ENCODE measurements around the gene GALE.
"Not testable (repeated sequence)": the region's sequence is repeated elsewhere in the genome, so short reads cannot be mapped to it uniquely, and the experiment has no call there.

GALE gene

DNA sequence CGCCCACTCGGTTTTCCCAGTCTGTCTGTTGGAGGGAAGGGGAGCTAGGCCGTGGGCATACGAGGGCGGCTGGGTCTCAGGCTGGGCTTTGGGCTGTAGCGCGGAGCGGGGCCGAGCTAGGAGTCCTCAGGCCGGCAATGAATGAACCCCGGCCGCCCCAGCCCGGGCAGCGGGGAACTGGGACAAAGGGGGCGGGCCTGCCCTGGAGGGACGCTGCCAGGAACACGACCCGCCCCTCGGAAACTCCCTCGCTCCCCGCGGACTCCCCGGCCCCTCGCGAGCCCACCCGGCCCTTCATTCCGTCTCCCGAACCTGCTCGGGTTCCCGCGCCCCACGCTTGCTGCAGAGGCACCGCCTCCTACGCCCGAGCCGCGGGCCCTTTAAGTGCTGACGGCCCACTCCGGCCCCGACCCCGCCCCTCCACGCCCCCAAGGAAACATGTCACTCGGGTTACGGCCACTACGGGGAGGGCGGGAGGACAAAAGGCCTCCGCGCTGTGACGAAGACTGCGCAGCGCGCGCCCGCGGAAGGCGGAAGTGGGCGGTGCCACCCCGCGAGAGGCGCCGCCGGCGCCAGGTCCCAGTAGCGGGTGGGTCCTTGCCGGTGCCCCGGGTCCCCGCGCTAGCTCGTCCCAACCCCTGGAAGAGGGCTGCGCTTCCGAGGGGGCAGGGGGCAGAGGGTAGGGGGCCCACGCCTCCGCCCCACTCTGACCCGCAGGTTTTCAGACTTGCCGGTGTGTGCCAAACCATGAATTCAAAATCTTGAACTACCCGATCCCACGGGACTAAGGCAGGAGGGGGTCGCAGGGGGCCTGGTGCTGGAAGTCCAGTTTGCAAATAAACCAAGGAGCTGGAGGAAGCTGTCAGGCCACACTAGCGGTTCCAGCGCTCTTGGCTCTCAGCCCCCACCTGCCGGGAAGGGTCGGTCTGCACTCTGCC, at the start of gene GALE:
Gene GALE, minus strand, starts transcription at position 355 of the 938 bp plus-strand sequence. CDS start 1,747 bp downstream, outside the sequence.
- peak within 1 kb of the TSS; percentile 69 for H3K4me3 ChIP-seq (ENCODE audit: low read depth, low read length)
- TF ChIP-seq, protein P1, sequence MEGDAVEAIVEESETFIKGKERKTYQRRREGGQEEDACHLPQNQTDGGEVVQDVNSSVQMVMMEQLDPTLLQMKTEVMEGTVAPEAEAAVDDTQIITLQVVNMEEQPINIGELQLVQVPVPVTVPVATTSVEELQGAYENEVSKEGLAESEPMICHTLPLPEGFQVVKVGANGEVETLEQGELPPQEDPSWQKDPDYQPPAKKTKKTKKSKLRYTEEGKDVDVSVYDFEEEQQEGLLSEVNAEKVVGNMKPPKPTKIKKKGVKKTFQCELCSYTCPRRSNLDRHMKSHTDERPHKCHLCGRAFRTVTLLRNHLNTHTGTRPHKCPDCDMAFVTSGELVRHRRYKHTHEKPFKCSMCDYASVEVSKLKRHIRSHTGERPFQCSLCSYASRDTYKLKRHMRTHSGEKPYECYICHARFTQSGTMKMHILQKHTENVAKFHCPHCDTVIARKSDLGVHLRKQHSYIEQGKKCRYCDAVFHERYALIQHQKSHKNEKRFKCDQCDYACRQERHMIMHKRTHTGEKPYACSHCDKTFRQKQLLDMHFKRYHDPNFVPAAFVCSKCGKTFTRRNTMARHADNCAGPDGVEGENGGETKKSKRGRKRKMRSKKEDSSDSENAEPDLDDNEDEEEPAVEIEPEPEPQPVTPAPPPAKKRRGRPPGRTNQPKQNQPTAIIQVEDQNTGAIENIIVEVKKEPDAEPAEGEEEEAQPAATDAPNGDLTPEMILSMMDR (IDR thresholded peaks at IDR 0.05; ENCODE audit: low read depth, low read length, missing control alignments): no peak
- in situ Hi-C loops (cut with HindIII; ENCODE audit: low sequenced_read_pairs): no loop called here
- peak; percentile 74 for DNase-seq (ENCODE audit: low read depth)

DNA sequence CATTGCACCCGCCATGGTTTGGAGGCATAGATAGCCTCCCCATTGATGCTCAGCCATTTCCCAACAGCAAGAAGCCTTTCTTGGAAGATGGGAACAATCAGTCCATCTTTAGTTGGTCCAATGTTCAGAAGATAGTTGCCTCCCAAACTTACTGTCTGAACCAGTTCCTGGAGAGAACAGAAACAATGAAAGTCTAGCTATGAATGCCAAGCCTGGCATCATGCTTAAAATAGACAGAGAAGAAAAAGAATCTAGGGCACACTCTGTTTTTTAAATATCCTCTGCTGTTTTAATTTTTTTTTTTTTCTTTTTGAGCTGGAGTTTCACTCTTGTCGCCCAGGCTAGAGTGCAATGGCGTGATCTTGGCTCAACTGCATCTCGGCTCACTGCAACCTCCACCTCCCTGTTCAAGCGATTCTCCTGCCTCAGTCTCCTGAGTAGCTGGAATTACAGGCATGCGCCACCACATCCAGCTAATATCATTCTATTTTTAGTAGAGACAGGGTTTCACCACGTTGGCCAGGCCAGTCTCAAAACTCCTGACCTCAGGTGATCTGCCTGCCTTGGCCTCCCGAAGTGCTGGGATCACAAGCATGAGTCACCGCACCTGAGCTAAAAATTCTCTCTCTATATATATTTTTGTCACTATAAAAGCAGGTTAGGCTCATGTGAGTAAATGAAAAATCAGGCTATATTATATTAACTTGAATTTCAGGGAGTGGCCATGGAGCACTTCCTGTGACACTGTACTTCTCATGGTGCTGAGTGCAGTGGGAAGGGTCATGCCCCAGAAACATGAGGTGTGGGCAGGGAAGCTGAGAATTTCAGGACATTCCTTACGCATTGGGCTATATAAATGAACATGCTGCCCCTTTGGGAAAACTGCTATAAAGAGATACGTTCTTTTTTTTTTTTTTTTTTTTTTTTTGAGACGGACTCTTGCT, 48.4 kb upstream of the GALE start:
- no peak for DNase-seq (ENCODE audit: low read depth)

DNA sequence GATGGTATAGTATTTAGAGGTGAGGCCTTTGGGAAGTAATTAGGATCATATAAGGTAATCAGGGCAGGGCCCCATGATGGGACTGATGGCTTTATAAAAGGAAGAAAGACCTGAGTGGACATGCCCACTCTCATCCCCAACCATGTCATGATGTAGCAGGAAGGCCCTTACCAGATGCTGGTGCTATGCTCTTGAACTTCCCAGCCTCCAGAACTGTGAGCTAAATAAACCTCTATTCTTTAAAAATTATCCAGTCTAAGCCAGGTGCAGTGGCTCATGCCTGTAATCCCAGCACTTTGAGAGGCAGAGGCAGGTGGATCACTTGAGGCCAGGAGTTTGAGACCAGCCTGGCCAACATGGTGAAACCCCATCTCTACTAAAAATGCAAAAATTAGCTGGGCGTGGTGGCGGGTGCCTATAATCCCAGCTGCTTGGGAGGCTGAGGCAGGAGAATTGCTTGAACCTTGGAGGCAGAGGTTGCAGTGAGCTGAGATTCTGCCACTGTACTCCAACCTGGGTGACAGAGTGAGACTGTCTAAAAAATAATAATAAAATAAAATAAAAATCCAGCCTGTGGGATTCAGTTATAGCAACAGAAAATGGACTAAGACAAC, 47.0 kb upstream of the GALE start:
- DNase-seq (ENCODE audit: low read depth); in situ Hi-C loops (cut with HindIII; ENCODE audit: low sequenced_read_pairs); H3K4me3 ChIP-seq (ENCODE audit: low read depth, low read length): not testable (repeated sequence)

More for the DNA sequence above, 48.4 kb upstream of the GALE start:
- no peak overlapping the region for H3K4me3 ChIP-seq (ENCODE audit: low read depth, low read length)
- in situ Hi-C loops (cut with HindIII; ENCODE audit: low sequenced_read_pairs): no loop called here
- TF ChIP-seq, protein P1 (IDR thresholded peaks at IDR 0.05; ENCODE audit: low read depth, low read length, missing control alignments): no peak

DNA sequence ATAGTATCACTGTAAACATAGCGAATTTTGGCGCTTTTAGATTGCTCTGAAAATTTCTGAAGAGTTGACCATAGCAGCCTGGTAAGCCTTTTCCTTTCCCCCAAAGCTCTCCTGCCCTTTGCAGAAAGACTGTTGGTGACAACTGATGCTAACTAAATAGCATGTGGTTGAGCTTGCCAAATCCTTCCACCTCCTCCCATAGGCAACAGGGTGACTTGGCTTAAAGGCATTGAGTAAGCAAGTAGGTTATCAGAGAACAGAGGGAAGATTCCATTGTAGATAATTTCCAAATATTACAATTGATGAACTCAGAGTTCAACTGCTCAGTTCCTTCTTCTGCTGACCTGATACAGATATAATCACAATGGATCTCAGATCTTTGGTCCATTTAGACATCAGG, 44.6 kb upstream of the GALE start:
- DNase-seq (ENCODE audit: low read depth): no peak
- H3K4me3 ChIP-seq (ENCODE audit: low read depth, low read length): no peak overlapping the region
- in situ Hi-C loops (cut with HindIII; ENCODE audit: low sequenced_read_pairs): no loop called here
- TF ChIP-seq, protein P1 (IDR thresholded peaks at IDR 0.05; ENCODE audit: low read depth, low read length, missing control alignments): no peak

DNA sequence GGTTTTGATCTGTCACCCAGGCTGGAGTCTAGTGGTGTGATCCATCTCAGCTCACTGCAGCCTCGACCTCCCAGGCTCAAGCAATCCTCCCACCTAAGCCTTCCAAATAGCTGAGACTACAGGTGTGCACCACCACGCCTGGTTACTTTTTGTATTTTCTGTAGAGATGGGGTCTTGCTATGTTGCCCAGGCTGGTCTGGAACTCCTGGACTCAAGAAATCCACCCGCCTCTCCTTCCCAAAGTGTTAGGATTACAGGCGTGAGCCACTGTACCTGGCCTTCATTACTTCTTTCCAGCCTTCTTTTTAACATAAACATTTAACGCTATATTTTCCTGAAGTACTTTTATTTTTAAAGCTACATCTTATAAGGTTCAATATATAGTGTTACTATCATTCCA, 43.1 kb upstream of the GALE start:
- H3K4me3 ChIP-seq (ENCODE audit: low read depth, low read length): no peak overlapping the region
- DNase-seq (ENCODE audit: low read depth): no peak
- in situ Hi-C loops (cut with HindIII; ENCODE audit: low sequenced_read_pairs): no loop called here
- TF ChIP-seq, protein P1 (IDR thresholded peaks at IDR 0.05; ENCODE audit: low read depth, low read length, missing control alignments): no peak

DNA sequence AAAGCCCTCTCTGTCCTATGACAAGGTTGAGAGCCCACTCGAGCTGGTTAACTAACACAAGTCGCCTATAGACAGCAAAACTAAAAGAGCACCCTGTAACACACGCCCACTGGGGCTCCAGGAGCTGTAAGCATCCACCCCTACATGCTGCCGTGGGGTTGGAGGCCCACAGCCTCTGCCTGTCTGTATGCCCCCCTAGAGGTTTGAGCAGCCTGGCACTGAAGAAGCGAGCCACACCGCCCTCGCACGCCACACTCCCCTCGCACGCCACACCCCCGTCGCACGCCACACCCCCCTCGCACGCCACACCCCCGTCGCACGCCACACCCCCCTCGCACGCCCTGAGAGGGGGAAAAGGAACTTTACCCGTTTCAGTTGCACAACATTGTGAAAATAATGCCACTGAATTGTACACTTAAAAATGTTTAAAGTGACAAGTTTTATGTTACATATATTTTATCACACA, 37.9 kb upstream of the GALE start:
- TF ChIP-seq, protein P1 (IDR thresholded peaks at IDR 0.05; ENCODE audit: low read depth, low read length, missing control alignments): no peak
- in situ Hi-C loops (cut with HindIII; ENCODE audit: low sequenced_read_pairs): no loop called here
- no peak for DNase-seq (ENCODE audit: low read depth)
- H3K4me3 ChIP-seq (ENCODE audit: low read depth, low read length): peak overlapping the region; percentile 25
